ENCODE measurements around the gene BBS9. TPM values are rescaled to one million over a fixed set of nuclear protein-coding genes. Genes with fewer than 3 reads are reported as not detected.

The BBS9 gene
- total RNA-seq, 1 experiment from 2014 or later = 26.4 TPM

GRCh38 chr7:33531888-33532287 lies 402.5 kb downstream of the BBS9 start:
- H3K36me3 Mint-ChIP-seq (ENCODE audit: insufficient read depth in 1 of 3, low read depth in 3 of 3) = no peaks in the 10 kb centered on the region; a peak in 1 of 7 replicates
- no peak overlapping the region for H2AK5ac ChIP-seq (ENCODE audit: insufficient read length, low read length)

More at GRCh38 chr7:33531888-33532287, 402.5 kb downstream of the BBS9 start:
- no peak overlapping the region for H3K18ac ChIP-seq (ENCODE audit: insufficient read length, low read depth, low read length)
- Mint-ChIP-seq H3K9me3 (no peaks in the 10 kb centered on the region), H3K4me3 (no peak overlapping the region), H3K27me3 (ENCODE audit: low read depth) (no peaks in the 10 kb centered on the region), H3K27ac (no peak overlapping the region; a peak in 1 of 7 replicates), H3K4me1 (peaks cover 18 to 30% of the 10 kb centered on the region in 2 experiments)
- H3K27me3 ChIP-seq (ENCODE audit: insufficient read depth, low read length) = no peaks in the 10 kb centered on the region
- no peaks in the 10 kb centered on the region for H3K79me1 ChIP-seq (ENCODE audit: insufficient read depth, low read depth, low read length, poor library complexity, severe bottlenecking)
- no peak overlapping the region for H2BK20ac ChIP-seq (ENCODE audit: low read depth, low read length, poor library complexity, severe bottlenecking)
- no peak for DNase-seq
- H3K27ac ChIP-seq (ENCODE audit: insufficient read length, low read depth, low read length) = no peak overlapping the region
- no peak for TF ChIP-seq CTCF (conservative IDR thresholded peaks at IDR 0.05)
- no peak overlapping the region for H4K5ac ChIP-seq (ENCODE audit: insufficient read length, low read depth, low read length)
- H3K9me3 ChIP-seq (ENCODE audit: control insufficient read depth, low read depth, low read length) = no peaks in the 10 kb centered on the region
- no peak overlapping the region for H4K8ac ChIP-seq (replicated peaks; ENCODE audit: insufficient read length, low read depth, low read length)
- H3K9ac ChIP-seq (ENCODE audit: extremely low read depth, insufficient read length, low read length) = no peak overlapping the region
- H2BK120ac ChIP-seq (ENCODE audit: low read depth, low read length, poor library complexity, severe bottlenecking) = no peak overlapping the region
- no peak overlapping the region for H2BK15ac ChIP-seq (ENCODE audit: low read depth, low read length)
- H2AFZ ChIP-seq (ENCODE audit: low read length) = no peak overlapping the region
- H3K23ac ChIP-seq (ENCODE audit: insufficient read length, low read depth, low read length) = no peak overlapping the region
- no peak overlapping the region for H3K56ac ChIP-seq (ENCODE audit: insufficient read length, low read depth, low read length)
- no peaks in the 10 kb centered on the region for H4K20me1 ChIP-seq (ENCODE audit: control insufficient read depth, insufficient read depth, insufficient read length)
- H3K14ac ChIP-seq (ENCODE audit: insufficient read depth, low read length) = no peak overlapping the region
- no peak overlapping the region for H2BK5ac ChIP-seq (ENCODE audit: insufficient read length, low read length)
- no peaks in the 10 kb centered on the region for H3K79me2 ChIP-seq (ENCODE audit: insufficient read depth, low read length)
- H3K4me2 ChIP-seq (ENCODE audit: insufficient read depth, insufficient read length, low read length) = no peak overlapping the region
- no peak overlapping the region for H4K91ac ChIP-seq (ENCODE audit: insufficient read length, low read depth, low read length)
- no CpG with 5 or more reads among the region's 4 CpGs for WGBS (ENCODE audit: extremely low coverage, insufficient read length, low lambda C conversion rate)
- no peaks in the 10 kb centered on the region for H3K23me2 ChIP-seq (ENCODE audit: insufficient read length, low read depth, low read length, poor library complexity, severe bottlenecking)
- no peak overlapping the region for H2BK12ac ChIP-seq (ENCODE audit: insufficient read length, low read depth, low read length)
- H3K4me1 ChIP-seq (ENCODE audit: insufficient read depth, low read length) = no peaks in the 10 kb centered on the region
- H3K4ac ChIP-seq (ENCODE audit: low read depth, low read length) = no peak overlapping the region
- H3T11ph ChIP-seq (ENCODE audit: low read length) = no peak overlapping the region
